Skeletal muscle tissue (tissue), 4 donors: ENCODE data around the gene TMEM213. TPM values are rescaled to one million over a fixed set of nuclear protein-coding genes. Genes with fewer than 3 reads are reported as not detected.

Experiments used
- H3K27ac ChIP-seq: one replicate; pipeline ENCODE4 v1.7.0; 2013; ENCODE audit warnings: mild to moderate bottlenecking, low read depth, low read length, inconsistent platforms
- H3K27me3 ChIP-seq, 3 donors: one replicate each; pipeline ENCODE4 v1.7.0; 2013; ENCODE audit warnings: low read length in 3 of 3; ENCODE audit not compliant: control insufficient read depth in 3 of 3, insufficient read depth in 3 of 3
- H3K36me3 ChIP-seq, 3 donors: one replicate each; pipeline ENCODE4 v1.7.0; 2013; ENCODE audit warnings: low read length in 3 of 3; ENCODE audit not compliant: control insufficient read depth in 3 of 3, insufficient read depth in 3 of 3
- H3K4me1 ChIP-seq, 3 donors: one replicate each; pipeline ENCODE4 v1.7.0; 2013; ENCODE audit warnings: low read length in 3 of 3, mild to moderate bottlenecking in 3 of 3; ENCODE audit not compliant: control insufficient read depth in 3 of 3, insufficient read depth in 3 of 3
- H3K4me3 ChIP-seq, 3 donors: one replicate each; pipeline ENCODE4 v1.7.0; 2013; ENCODE audit warnings: low read length in 3 of 3
- H3K9ac ChIP-seq, 3 donors: one replicate each; pipeline ENCODE4 v1.7.0; 2013; ENCODE audit warnings: low read length in 3 of 3, mild to moderate bottlenecking in 3 of 3, moderate library complexity in 2 of 3, low read depth in 1 of 3
- H3K9me3 ChIP-seq, 3 donors: one replicate each; pipeline ENCODE4 v1.7.0; 2013; ENCODE audit warnings: low read length in 3 of 3; ENCODE audit not compliant: control insufficient read depth in 3 of 3
- total RNA-seq: library from RNA; depleted of rRNA; stranded (reverse); fragments of >200 nt; gene quantifications from one replicate; pipeline ENCODE4 v1.2.3, GENCODE V29; 2014
- donor health status: Osteomylitis.

Gene TMEM213
- total RNA-seq, 1 donor from 2014 or later, result not detected

DNA sequence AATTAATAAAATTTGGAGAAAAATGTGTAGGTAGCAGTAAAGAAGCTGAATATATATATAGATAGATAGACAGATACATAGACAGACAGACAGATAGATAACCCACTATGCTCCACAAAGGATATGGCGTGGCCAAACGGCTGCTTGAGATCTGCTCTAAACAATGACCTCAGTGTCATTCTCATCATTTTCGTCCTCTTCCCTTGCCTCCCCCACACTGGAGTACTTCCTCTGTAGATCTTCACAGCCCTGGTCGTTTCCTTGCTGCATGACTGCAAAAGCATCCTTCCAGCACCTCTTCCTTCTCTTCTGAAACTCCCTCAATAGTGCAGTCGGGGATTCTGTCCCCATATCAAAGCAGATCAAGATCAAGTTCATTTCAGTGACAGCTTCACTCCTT, 35.8 kb downstream of the TMEM213 start:
- no peak overlapping the region for H3K27ac ChIP-seq
- H3K27me3 ChIP-seq, result no peaks in the 10 kb centered on the region
- H3K4me3 ChIP-seq, result no peak overlapping the region
- H3K9ac ChIP-seq, result no peak overlapping the region
- H3K4me1 ChIP-seq, result no peaks in the 10 kb centered on the region
- no peaks in the 10 kb centered on the region for H3K9me3 ChIP-seq
- no peaks in the 10 kb centered on the region for H3K36me3 ChIP-seq

DNA sequence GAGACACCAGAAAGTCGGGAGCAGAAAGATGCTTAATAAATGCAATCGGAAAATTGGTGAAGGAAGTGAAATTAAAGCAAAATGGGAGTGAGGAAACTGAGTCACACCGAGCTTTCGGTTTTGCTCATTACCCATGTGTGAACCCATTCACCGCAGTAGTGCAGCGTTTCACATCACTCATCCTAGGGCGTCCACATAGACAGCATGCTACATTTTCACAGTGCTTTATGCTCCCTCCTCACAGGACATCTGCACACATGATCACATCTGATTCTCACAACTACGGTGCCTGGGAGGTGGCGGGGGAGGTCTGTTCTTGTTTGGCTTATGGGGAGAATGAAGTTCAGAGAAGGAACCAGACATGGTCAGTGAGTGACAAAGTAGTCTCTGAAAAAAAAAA, 36.8 kb downstream of the TMEM213 start:
- Histone ChIP-seq H3K36me3 (no peaks in the 10 kb centered on the region), H3K4me3 (no peak overlapping the region), H3K27ac (no peak overlapping the region), H3K4me1 (no peaks in the 10 kb centered on the region), H3K9me3 (no peaks in the 10 kb centered on the region), H3K27me3 (no peaks in the 10 kb centered on the region), H3K9ac (no peak overlapping the region)

DNA sequence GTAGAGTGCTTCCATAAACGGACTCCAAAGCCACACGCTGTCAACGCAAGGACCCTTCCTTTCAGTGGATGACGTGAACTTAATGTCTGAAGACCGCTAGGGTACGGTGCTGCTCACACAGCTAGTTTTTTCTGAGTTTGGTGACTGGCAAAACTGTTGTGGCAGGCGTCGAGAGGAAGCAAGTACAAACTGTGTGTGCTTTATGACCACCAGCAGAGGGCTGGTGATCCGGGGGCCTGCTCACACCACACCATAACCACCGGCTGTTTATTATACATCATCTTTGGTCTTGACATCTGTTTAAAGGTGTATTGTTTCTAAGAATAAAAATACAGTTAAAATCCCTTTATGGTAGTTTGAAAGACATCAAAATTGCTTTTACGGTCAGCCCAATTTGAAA, 37.3 kb downstream of the TMEM213 start:
- Histone ChIP-seq H3K4me1 (no peaks in the 10 kb centered on the region), H3K27me3 (no peaks in the 10 kb centered on the region), H3K9ac (no peak overlapping the region), H3K27ac (no peak overlapping the region), H3K9me3 (no peaks in the 10 kb centered on the region), H3K4me3 (no peak overlapping the region), H3K36me3 (no peaks in the 10 kb centered on the region)

DNA sequence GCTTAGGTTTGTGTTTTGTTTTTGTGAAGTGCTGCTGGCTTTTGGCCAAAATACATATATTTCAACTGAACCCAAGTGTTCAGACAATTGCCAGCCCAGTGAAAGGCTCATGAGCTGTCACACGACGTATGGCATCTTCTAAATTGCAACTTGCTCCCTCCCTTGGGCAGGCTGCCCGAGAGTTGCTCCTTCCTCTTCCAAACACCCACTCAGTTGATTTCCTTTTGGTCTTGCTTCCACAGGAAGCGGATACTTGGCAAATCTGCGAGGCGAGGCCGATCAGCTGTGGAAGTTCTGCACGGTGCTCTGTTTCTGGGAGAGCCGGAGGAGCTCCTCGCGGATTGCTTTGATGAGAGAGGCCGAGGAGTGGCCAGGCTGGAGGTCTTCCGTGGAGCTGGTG, 39.8 kb downstream of the TMEM213 start:
- Histone ChIP-seq H3K4me1 (no peaks in the 10 kb centered on the region), H3K27me3 (no peaks in the 10 kb centered on the region), H3K4me3 (no peak overlapping the region), H3K9me3 (no peaks in the 10 kb centered on the region), H3K36me3 (no peaks in the 10 kb centered on the region), H3K9ac (no peak overlapping the region), H3K27ac (no peak overlapping the region)

DNA sequence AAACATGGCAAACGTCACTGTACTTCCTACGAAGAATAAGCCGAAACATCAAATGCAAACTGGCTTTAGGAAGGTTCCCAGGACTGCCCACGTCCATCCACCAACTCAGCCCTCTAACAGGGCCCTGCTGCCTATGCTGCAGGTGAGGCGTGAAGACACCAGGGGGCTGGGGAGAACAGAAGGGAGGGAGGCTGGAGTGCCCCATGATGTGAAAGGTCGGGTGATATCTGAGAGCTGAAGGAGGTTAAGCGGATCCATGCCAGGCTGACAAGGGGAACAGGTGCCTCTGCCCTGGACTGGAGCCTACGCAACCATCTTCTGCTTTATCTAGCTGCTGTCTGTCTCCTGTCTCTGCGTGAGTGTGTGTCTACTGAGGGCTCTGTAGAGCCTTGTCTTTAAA, 40.4 kb downstream of the TMEM213 start:
- Histone ChIP-seq H3K4me3 (no peak overlapping the region), H3K27ac (no peak overlapping the region), H3K27me3 (no peaks in the 10 kb centered on the region), H3K9me3 (no peaks in the 10 kb centered on the region), H3K4me1 (no peaks in the 10 kb centered on the region), H3K9ac (no peak overlapping the region), H3K36me3 (no peaks in the 10 kb centered on the region)

DNA sequence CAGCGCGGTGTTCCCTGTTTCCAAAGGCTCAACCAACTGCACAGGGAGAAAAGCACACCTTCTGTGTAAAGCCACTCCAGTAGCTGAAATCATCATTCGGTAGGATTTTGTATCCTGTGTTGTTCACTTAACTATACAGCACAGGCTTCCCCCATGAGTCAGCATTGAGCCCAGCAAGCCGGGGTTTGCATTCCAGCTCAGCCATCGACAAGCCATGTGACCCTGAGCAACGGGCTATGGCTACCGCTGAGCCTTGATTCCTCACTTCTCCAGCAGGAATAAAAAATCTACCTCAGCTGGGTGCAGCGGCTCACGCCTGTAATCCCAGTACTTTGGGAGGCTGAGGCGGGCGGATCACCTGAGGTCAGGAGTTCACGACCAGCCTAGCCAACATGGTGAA, 44.3 kb downstream of the TMEM213 start:
- no peak overlapping the region for H3K9ac ChIP-seq
- no peak overlapping the region for H3K27ac ChIP-seq
- H3K27me3 ChIP-seq, result no peaks in the 10 kb centered on the region
- H3K36me3 ChIP-seq, result no peaks in the 10 kb centered on the region
- no peaks in the 10 kb centered on the region for H3K4me1 ChIP-seq
- H3K9me3 ChIP-seq, result no peaks in the 10 kb centered on the region
- no peak overlapping the region for H3K4me3 ChIP-seq

DNA sequence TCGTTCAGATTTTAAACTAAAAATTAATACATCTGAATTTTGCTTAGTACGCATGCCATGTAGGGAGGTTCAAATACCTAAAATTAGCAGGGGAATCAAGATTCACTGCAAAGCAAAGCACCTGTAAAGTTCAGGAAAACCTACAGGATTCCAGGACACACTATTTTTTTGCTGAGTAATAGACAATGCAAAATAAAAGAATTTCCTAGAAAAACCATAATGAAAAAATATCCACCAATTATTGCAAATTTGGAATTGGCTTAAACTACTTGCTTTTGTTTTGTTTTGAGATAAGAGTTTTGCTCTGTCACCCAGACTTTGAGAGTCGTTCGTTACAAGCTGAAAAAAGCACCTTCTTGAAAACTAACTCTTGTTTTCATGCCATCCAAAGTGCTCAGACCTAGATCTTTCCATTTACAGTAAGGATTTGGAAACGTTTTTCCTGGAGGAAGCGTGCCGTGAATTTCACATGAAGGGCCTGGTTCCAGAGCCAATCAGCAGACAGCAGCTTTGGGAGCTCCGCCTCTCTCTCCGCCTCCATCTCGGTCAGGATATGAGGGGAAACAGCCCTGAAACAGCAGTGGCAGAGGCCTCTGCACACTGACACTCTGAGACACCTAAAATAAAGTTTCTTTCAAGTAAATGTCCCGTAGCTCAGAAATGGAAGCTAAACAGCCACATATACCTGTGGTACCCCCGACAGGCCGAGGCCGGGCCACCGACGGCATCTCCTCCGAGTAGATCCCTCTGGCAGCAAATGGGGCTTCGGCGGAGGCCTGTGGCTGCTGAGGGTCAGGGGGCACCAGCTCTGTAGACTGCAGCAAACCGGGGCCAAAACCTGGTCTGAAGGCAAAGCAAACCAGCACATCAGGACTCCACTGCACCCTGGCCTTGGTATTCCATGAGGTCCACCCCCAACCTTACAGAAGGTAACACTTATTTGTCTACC, 46.1 kb downstream of the TMEM213 start:
- no peak overlapping the region for H3K27ac ChIP-seq
- H3K4me3 ChIP-seq, result no peak overlapping the region
- no peaks in the 10 kb centered on the region for H3K36me3 ChIP-seq
- no peaks in the 10 kb centered on the region for H3K9me3 ChIP-seq
- H3K9ac ChIP-seq, result no peak overlapping the region
- no peaks in the 10 kb centered on the region for H3K27me3 ChIP-seq
- H3K4me1 ChIP-seq, result no peaks in the 10 kb centered on the region

DNA sequence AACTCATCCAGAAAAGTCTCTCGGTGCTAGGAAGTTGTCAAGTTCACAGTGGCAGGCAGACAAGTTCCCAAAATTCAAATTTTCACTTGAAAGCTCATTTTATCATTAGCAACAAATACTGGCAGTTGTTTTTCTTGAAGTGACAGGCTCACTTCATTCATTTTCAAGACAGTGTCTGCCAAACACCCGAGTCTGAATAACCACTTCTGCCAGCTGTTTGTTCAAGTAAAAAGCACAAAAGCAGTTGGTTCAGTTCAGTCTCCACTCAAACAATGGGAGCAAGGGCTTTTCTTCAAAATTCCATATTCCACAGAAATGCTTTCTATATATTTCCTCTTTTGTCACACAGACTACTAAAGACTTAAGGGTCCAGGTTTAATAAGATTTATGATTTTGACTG, 47.9 kb downstream of the TMEM213 start:
- Histone ChIP-seq H3K9me3 (peaks cover 0 to 2% (median 0%) of the 10 kb centered on the region in 3 donors), H3K27me3 (no peaks in the 10 kb centered on the region), H3K9ac (no peak overlapping the region), H3K27ac (no peak overlapping the region), H3K4me3 (no peak overlapping the region), H3K36me3 (no peaks in the 10 kb centered on the region), H3K4me1 (no peaks in the 10 kb centered on the region)

DNA sequence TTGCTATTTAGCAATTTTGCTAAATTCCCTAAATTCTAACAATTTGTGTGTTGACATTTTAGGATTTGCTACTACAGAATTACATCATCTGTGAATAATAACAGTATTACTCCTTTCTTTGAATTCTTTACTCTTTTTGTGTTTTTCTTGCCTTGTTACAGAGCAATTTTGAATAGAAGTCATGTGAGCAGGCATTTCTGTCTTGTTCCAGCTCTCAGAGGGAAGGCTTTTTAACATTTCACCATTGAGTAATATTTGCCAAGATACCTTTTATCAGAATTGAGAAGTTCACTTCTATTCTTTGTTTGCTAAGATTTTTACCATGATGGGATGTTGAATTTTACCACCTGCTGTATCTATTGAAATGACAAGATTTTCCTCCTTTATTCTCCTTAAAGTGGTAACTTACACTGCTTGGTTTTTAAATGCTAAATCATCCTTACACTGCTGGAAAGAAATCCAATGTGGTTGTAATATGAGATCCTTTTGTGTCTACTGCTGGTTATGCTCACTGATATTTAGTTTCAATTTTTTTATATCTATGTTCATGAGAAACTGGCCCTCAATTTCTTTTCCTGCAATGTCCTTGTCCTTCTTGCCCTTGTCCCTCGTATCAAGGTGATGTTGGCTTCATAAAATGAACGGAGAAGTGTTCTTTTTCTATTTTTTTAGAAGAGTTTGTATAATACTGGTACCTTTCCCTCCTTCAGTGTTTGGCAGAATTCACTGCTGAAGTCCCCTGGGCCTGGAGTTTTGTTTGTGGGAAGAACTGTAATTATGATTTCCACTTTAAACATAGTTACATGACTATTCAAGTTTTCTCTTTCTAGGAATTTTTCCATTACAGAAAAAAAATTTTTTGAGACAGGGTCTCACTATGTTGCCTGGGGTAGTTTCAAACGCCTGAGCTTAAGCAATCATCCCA, 50.5 kb downstream of the TMEM213 start:
- H3K9ac ChIP-seq, result no peak overlapping the region
- no peaks in the 10 kb centered on the region for H3K4me1 ChIP-seq
- no peaks in the 10 kb centered on the region for H3K27me3 ChIP-seq
- H3K4me3 ChIP-seq, result no peak overlapping the region
- no peak overlapping the region for H3K27ac ChIP-seq
- no peaks in the 10 kb centered on the region for H3K36me3 ChIP-seq
- H3K9me3 ChIP-seq, result peaks cover 0 to 2% (median 0%) of the 10 kb centered on the region in 3 donors

DNA sequence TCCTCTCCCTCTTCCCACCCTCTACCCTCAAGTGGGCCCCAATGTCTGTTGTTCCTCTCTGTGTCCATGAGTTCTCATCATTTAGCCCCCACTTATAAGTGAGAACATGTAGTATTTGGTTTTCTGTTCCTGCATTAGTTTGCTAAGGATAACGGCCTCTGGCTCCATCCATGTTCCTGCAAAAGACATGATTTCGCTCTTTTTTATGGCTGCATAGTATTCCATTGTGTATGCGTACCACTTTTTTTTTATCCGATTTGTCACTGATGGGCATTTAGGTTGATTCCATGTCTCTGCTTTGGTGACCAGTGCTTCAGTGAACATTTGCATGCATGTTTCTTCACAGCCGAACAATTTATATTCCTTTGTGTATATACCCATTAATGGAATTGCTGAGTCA, 51.9 kb downstream of the TMEM213 start:
- no peaks in the 10 kb centered on the region for H3K27me3 ChIP-seq
- peaks cover 0 to 2% (median 0%) of the 10 kb centered on the region in 3 donors for H3K9me3 ChIP-seq
- no peak overlapping the region for H3K9ac ChIP-seq
- H3K4me3 ChIP-seq, result no peak overlapping the region
- H3K4me1 ChIP-seq, result no peaks in the 10 kb centered on the region
- no peaks in the 10 kb centered on the region for H3K36me3 ChIP-seq
- H3K27ac ChIP-seq, result no peak overlapping the region
